Measurements from ENCODE around the gene GRM4.
"Not testable (repeated sequence)": the region's sequence is repeated elsewhere in the genome, so short reads cannot be mapped to it uniquely, and the experiment has no call there.

The GRM4 gene

DNA sequence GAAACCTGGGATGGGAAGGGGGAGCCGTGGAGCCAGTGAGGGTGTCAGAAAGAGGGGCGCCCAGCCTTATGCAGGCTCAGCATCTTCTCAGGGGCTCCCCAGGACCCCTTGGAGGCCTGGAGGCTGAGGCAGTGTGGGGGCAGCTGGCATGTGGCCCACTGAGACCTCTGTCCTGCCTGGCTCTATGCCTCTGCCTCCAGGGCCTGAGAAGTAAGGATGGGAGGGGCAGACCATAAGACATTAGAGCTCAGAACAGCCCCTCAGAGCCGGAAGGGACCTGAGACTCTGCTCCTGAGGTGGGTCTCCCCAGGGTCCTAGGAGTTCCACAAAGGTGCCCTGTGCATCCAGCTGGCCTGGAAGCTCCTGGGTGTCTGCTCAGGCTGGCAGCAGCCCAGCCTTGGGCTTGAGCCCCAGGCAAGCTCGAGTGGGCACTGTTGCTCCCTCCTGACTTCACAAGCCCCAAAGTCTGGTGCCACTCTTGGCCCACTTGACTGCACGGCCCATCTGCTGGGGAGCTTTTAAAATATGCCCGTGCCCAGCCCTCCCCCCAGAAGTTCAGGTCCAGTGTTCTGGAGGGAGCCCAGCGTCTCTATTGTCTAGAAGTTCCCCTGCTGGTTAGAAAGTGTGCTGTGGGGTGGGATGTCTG, 126.8 kb downstream of the GRM4 start:
- no peak for DNase-seq

DNA sequence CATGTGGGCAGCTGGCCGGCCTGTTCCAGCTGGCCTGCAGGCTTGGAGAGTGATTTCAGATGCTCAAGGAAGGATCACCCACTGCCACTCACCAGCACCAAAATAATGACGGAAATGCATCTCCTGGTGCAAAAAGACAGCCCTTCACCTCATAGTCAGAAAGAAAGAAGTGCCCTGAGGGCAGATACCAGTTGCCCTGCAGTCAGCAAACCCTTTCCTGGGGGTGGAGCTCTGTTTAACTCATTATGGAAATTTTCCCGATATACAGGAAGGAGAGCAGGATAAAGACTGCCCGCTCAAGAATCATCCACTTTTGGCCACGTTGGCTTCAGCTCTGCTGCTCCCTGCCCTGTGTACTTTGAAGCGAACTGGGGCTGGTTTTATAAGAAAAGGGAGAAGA, 127.9 kb downstream of the GRM4 start:
- DNase-seq, result no peak

GRCh38 chr6:34017106-34017805, 128.6 kb downstream of the GRM4 start:
- DNase-seq, result no peak

DNA sequence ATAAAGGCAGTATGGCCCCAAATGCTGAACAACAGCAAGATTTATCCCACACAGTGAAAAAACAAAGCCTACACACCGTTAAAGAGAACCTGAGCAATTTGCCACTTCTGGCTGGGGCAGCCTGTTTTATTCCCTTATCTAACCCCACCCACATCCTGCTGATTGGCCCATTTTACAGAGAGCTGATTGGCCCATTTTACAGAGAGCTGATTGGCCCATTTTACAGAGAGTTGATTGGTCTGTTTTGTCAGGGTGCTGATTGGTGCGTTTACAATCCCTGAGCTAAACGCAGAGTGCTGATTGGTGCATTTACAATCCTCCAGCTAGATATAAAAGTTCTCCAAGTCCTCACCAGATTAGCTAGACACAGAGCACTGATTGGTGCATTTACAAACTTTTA, 129.3 kb downstream of the GRM4 start:
- DNase-seq, result not testable (repeated sequence)

- no peak for DNase-seq
These were observed 130.3 kb downstream of the GRM4 start for GRCh38 chr6:34015586-34015985.

GRCh38 chr6:34011264-34011663, 134.6 kb downstream of the GRM4 start:
- no peak for DNase-seq

- no peak for DNase-seq
These were observed 139.9 kb downstream of the GRM4 start for GRCh38 chr6:34005901-34006531.

DNA sequence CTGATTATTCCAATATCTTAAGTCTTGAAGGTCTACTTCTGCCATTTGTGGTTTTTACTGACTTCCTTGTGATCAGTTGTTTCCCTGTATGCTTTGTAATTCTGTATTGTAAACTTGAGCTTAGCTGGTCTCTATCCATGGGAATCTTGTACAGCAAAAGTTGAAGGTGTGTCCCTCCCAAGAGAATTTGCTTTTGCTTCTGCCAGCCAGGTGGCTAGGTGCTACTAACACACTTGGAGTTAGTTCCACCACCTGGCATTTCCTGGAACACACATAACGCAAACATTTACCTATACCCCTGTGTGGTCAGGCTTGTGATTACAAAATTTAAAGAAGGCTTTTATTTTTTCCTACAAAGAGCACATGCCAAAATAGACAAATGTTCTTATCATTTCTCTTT, 141.2 kb downstream of the GRM4 start:
- DNase-seq, result no peak

GRCh38 chr6:34003962-34004361, 141.9 kb downstream of the GRM4 start:
- DNase-seq, result no peak

- DNase-seq, result no peak
These were observed 143.9 kb downstream of the GRM4 start for GRCh38 chr6:34001706-34002621.

DNA sequence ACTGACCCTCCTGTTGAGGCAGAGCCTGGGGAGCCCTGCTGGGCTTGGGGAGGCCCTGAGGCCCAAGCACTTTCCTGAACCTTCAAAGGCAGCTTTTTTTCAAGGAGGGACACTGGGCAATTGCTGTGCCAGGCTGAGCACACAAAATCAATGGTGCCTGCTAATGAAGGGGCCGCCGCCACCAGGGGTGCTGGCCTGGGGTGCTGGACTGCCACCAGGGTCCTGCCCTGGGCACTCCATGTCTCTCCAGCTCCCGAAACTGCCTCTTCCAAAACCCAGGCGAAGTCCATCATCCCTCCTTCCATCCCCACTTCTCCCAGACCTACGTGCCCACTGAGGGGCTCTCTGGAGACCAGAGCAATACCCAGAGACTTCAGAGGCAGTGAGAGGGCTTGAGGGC, 145.6 kb downstream of the GRM4 start:
- no peak for DNase-seq

GRCh38 chr6:33999567-33999966, 146.3 kb downstream of the GRM4 start:
- DNase-seq, result no peak

DNA sequence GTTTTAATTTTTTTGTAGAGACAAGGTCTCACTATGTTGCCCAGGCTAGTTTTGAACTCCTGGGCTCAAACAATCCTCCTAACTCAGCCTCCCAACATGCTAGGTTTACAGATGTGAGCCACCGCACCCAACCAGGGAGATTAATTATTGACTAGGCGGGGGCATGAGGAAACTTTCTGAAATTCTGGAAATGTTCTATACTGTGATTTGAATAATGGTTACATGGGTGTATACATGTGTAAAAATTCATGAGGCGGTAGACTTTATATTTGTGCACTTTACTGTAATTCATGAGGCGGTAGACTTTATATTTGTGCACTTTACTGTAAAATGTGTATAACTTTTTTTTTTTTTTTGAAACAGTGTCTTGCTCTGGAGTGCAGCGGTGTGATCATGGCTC, 147.2 kb downstream of the GRM4 start:
- DNase-seq, result no peak

GRCh38 chr6:33997265-33997664, 148.6 kb downstream of the GRM4 start:
- no peak for DNase-seq

GRCh38 chr6:33996120-33996475, 149.8 kb downstream of the GRM4 start:
- DNase-seq, result no peak

DNA sequence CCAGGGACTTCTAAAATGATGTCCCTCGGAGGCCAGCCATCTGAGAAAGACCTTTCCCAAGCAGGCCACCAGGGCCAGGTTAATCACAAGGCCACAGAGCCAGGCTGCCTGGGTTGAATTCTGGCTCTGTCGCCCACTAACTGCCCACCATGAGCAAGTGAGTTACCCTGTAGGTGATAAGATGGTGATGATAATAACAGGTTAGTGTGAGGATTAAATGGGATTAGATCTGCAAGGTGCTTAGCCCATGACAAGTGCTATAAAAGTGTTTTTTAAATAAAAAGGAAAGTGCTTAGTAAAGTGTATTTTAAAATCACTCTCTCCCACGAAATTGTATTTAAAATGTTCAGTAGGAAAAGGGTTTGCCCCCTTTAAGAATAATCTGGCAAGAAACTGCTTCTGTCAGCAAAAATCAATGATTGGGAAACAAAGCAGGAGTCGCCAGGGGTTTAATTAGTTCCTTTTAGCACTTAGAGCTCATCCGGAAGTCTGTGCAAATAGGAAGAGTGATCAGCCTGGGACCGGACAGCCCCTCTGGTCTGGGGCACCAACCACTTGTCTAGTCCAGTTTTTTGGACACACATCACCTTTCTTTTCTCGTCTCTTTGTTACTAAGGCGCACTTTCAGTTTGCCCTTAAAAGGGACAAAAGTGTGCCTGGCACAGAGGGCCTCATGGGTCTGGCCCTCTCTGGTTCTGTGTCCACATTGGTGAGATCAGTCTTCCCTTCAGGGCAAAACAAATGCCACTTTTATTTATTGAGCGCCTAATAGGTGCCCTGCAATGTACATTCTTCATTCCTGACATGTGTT, 150.4 kb downstream of the GRM4 start:
- DNase-seq, result no peak

DNA sequence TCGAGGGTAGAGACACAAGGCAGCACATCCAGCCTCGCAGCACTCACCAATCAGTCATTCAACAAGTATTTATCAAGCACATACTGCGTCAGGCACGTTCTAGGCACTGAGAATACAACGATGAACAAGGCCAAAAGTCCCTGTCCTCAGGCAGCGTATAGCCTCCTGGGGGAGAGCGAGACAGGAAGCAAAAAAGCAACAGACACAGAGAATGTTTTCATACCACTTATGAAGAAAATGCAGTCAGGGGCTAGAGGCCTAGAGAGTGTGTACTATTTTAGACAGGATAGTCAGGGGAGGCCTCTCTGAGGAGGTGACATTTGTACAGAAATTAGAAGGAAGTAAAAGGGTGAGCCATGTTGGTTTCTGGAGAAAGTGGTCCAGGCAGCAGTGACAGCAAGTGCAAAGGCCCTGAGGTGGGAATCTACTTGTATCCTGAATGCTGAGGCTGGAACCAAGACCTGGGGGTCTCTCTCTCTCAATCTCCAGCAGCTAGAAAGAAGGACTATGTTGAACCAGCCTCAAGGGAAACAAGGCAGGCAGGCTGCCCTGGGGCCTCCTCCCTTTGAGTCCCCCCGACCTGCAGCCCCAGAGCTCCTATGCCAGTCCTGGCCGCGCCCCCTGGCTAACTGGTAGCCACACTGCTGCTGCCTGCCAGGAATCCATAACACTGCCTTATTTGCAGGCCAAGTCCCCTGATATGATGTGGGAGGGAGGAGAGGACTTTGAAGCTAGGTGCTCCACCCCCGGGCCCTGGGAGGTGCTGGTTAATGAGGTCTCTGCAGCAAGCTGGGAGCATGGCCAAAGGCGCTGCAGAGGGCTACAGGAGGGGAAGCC, 151.2 kb downstream of the GRM4 start:
- no peak for DNase-seq

DNA sequence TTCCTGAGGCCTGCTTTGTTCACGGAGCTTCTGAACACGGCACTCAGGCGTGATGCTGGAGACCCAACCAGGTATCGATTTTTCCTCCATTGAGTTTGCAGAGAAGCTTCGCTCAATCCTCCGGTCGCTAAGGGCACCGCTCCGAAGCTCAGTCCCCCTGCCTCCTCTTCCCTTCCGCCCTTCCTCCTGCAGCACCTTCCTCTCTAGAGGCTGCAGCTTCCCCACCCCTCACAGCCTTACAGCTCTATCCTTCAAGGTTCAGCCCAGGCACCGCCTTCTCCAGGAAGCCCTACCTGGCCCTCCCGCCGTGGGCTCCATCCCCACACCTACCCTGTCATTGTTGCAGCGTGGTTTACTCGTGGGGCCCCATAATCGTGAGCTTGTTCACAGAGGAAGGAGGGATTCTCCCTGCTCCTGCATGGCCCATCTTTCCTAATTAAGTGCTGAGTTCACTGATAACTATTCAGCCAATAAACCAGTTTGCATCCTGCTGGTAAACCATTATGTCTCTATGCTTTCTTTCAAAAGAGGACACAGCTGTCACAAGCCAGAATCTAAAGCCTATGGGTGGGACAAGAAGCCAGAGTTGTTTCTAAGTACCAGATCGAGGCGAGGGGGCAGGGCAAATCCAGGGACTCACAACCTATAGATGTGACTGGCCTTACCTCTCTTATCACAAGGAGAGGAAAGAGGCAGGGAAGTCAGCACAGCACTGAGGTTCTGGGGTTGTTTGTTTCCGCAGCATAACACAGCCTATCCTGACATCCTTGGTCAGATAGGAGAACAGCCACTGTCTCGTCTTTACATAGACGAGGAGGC, 152.0 kb downstream of the GRM4 start:
- no peak for DNase-seq

- DNase-seq, result no peak
These were observed 152.8 kb downstream of the GRM4 start for GRCh38 chr6:33993091-33993490.

DNA sequence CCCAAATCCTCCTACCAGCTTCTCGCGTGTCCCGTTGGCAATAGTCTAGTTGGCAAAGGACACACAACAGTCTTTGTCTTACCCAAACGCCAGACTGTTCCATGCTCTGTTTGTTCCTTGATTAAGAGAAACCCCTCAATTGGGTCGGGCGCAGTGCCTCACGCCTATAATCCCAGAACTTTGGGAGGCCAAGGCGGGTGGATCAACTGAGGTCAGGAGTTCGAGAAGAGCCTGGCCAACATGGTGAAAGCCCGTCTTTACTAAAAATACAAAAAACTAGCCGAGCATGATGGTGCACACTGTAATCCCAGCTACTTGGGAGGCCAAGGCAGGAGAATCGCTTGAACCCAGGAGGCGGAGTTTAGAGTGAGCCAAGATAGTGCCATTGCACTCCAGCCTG, 153.7 kb downstream of the GRM4 start:
- no peak for DNase-seq

DNA sequence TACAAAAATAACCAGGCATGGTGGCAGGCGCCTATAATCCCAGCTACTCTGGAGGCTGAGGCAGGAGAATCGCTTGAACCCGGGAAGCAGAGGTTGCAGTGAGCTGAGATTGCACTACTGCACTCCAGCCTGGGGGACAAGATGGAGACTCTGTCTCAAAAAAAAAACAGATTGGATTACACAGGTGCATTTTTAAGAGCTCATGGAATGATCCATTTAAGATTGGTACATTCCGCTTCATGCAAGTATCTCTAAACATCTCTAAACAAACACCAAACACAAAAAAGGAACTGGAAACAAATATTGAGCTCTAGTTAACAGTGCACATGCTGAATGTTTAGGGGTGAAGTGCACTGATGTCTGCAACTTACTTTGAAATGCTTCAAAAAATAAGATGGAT, 154.3 kb downstream of the GRM4 start:
- DNase-seq, result no peak

Data from DMS 273 treated with DMSO at 0.1 percent for 48 hours (cell line).